Diencephalon (tissue), 1 donor: Measurements from ENCODE around the gene DTWD2. TPM values are rescaled to one million over a fixed set of nuclear protein-coding genes. Genes with fewer than 3 reads are reported as not detected.

Experiments
- small RNA-seq: library from RNA; depleted of rRNA; stranded (forward); fragments of <200 nt; gene quantifications from one replicate; pipeline ENCODE3, GENCODE V24; 2014
- total RNA-seq: library from RNA; depleted of rRNA; stranded (reverse); fragments of >200 nt; gene quantifications from one replicate; pipeline ENCODE4 v1.2.3, GENCODE V29; 2014

Gene DTWD2
- 15.5 TPM for total RNA-seq

DNA sequence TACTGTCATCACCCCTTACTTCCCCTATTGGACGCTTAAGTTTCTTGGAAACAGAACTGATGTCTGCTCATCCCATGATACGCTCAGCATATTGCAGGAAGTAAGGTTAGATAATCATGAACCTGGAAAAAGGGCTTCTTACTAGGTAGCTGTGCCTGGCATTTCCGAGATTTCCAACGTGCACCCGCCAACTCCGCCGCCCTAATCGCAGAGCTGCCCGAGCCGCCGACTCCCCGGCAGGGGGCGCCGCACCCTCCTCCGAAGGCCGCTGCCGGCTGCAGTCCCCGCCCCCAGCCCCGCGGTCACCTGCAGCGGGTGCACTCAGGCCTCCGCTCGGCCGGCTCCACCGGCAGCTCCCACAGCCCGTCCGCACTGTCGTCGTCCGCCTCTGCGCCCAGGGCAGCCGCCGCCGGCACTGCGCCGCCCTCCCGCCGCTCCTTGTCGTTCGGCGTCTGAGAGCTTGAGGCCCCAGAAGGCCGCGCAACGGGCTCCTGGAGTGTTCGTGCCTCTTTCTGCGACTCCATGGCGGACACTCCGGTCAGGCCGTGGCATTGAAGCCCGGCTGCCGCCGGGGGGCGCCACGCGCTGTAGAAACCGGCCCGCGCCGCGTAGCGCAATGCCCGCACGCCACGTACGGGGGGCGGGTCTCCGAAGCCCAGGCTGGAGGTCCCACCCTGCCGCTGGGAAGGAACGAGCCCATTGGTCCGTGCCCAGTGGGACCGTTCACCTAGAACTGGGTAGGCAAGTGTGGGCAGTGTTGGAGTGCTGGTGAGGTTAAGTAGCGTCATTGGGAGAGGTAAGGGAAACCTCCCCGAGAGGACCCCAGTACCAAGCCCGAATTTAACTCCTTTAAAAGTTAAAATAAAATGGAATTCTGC, at the start of gene DTWD2:
Gene DTWD2, minus strand, starts transcription at position 560 of the 878 bp plus-strand sequence. Its CDS starts 36 bp downstream, at position 524.

Small RNA genes within 50 kb of the gene (small RNA-seq; reads per million reads assigned to genes)
- not detected for gene RNU6-373P

Other genes with a start within 250 kb of the DTWD2 start
- 107 TPM for gene DMXL1, start 82.5 kb upstream of the DTWD2 start, total RNA-seq